IMR-90 (cell line): ENCODE results near the gene LDAH. TPM values are rescaled to one million over a fixed set of nuclear protein-coding genes. Genes with fewer than 3 reads are reported as not detected.

ENCODE experiments used
- ATAC-seq: fragments of 200-7000 bp; cut with Tn5 transposase; 2 replicates; pipeline ENCODE4 v1.9.1; 2020; ENCODE audit warnings: low read depth, mild to moderate bottlenecking, moderate library complexity
- BruUV-seq: library from RNA; stranded (reverse); fragments of 400-500 nt; replicated peaks from 2 replicates; lab custom pipeline; 2021; lab: Mats Ljungman, UMichigan
- CTCF ChIA-PET: fragments of 300-600 bp; formaldehyde crosslinking; extraction: SDS; loops from one replicate; lab custom pipeline; 2021; ENCODE audit warnings: antibody characterized with exemption; lab: Yijun Ruan, JAX
- POLR2A ChIA-PET: fragments of 300-600 bp; sonication (Branson Sonifier 250); formaldehyde crosslinking; loops from one replicate; lab custom pipeline; 2022; ENCODE audit warnings: antibody characterized with exemption; ENCODE audit not compliant: unreplicated experiment; lab: Charles Lee
- DNase-seq: peaks from one replicate; pipeline ENCODE4 v3.0.0; 2013
- H2AFZ ChIP-seq: replicated peaks from 2 replicates; pipeline ENCODE3; 2013; ENCODE audit warnings: low read length, mild to moderate bottlenecking; ENCODE audit not compliant: poor library complexity
- H2AK5ac ChIP-seq: 2 replicates; pipeline ENCODE4 v1.6.1; 2013; ENCODE audit warnings: low read depth, low read length, inconsistent platforms
- H2AK9ac ChIP-seq: replicated peaks from 2 replicates; pipeline ENCODE3; 2013; ENCODE audit warnings: mild to moderate bottlenecking, low read depth, low read length, moderate library complexity; ENCODE audit not compliant: poor library complexity
- H2BK120ac ChIP-seq: 2 replicates; pipeline ENCODE4 v1.6.1; 2013; ENCODE audit warnings: low read depth, low read length, inconsistent platforms
- H2BK15ac ChIP-seq: 3 replicates; pipeline ENCODE4 v1.6.1; 2013; ENCODE audit warnings: low read depth, low read length, inconsistent platforms
- H2BK20ac ChIP-seq: 2 replicates; pipeline ENCODE4 v1.6.1; 2013; ENCODE audit warnings: low read depth, mild to moderate bottlenecking, inconsistent platforms, low read length, moderate library complexity
- H2BK5ac ChIP-seq: 2 replicates; pipeline ENCODE4 v1.6.1; 2013; ENCODE audit warnings: mild to moderate bottlenecking, low read depth, low read length, inconsistent platforms; ENCODE audit not compliant: poor library complexity, severe bottlenecking
- H3K14ac ChIP-seq: replicated peaks from 2 replicates; pipeline ENCODE4 v1.6.1; 2013; ENCODE audit warnings: low read depth, low read length, inconsistent platforms
- H3K18ac ChIP-seq: 2 replicates; pipeline ENCODE4 v1.6.1; 2013; ENCODE audit warnings: low read depth, low read length, control low read depth
- H3K23ac ChIP-seq: 2 replicates; pipeline ENCODE4 v1.6.1; 2013; ENCODE audit warnings: low read depth, low read length, inconsistent platforms
- H3K27ac ChIP-seq: 2 replicates; pipeline ENCODE4 v1.5.1; 2013; ENCODE audit warnings: mild to moderate bottlenecking, control low read depth, low read length; ENCODE audit not compliant: insufficient read depth
- H3K27me3 ChIP-seq: 2 replicates; pipeline ENCODE4 v1.6.1; 2013; ENCODE audit warnings: low read length; ENCODE audit not compliant: control insufficient read depth, insufficient read depth
- H3K36me3 ChIP-seq: 2 replicates; pipeline ENCODE4 v1.6.1; 2013; ENCODE audit warnings: low read length, mixed read lengths; ENCODE audit not compliant: control insufficient read depth, insufficient read depth
- H3K4ac ChIP-seq: 2 replicates; pipeline ENCODE4 v1.6.1; 2013; ENCODE audit warnings: low read depth, low read length, inconsistent platforms
- H3K4me1 ChIP-seq: 2 replicates; pipeline ENCODE4 v1.6.1; 2013; ENCODE audit warnings: low read length, mixed read lengths; ENCODE audit not compliant: control insufficient read depth, insufficient read depth
- H3K4me2 ChIP-seq: 2 replicates; pipeline ENCODE4 v1.6.1; 2013; ENCODE audit warnings: low read depth, mild to moderate bottlenecking, control low read depth, low read length, moderate library complexity
- H3K4me3 ChIP-seq: 2 replicates; pipeline ENCODE4 v1.5.1; 2013; ENCODE audit warnings: low read depth, mild to moderate bottlenecking, control low read depth, low read length, moderate library complexity; ENCODE audit not compliant: insufficient read depth
- H3K56ac ChIP-seq: 2 replicates; pipeline ENCODE4 v1.6.1; 2013; ENCODE audit warnings: low read length, inconsistent platforms; ENCODE audit not compliant: insufficient read depth; ENCODE audit errors: extremely low read depth
- H3K79me1 ChIP-seq, 2 experiments: 2 replicates each; pipeline ENCODE4 v1.6.1; 2013; ENCODE audit warnings: low read length in 2 of 2, inconsistent platforms in 1 of 2, low read depth in 1 of 2
- H3K9ac ChIP-seq: 2 replicates; pipeline ENCODE4 v1.6.1; 2013; ENCODE audit warnings: low read depth, low read length, control low read depth
- H3K9me1 ChIP-seq: 2 replicates; pipeline ENCODE4 v1.6.1; 2013; ENCODE audit warnings: low read length, inconsistent platforms; ENCODE audit not compliant: insufficient read depth
- H3K9me3 ChIP-seq: 2 replicates; pipeline ENCODE4 v1.6.1; 2013; ENCODE audit warnings: low read length; ENCODE audit not compliant: control insufficient read depth, insufficient read depth
- H4K20me1 ChIP-seq: 2 replicates; pipeline ENCODE4 v1.6.1; 2013; ENCODE audit warnings: low read length, inconsistent platforms; ENCODE audit not compliant: insufficient read depth
- H4K5ac ChIP-seq: 2 replicates; pipeline ENCODE4 v1.6.1; 2013; ENCODE audit warnings: mild to moderate bottlenecking, low read depth, low read length, control low read depth
- H4K8ac ChIP-seq, 2 experiments: 2 replicates each; pipeline ENCODE4 v1.6.1; 2013; ENCODE audit warnings: low read depth in 2 of 2, low read length in 2 of 2, control low read depth in 1 of 2, inconsistent platforms in 1 of 2
- H4K91ac ChIP-seq: 2 replicates; pipeline ENCODE4 v1.6.1; 2013; ENCODE audit warnings: low read depth, low read length, inconsistent platforms; ENCODE audit not compliant: insufficient read depth
- BHLHE40 ChIP-seq: fragments of 150-350 bp; IDR thresholded peaks from 2 replicates; pipeline ENCODE4 v1.6.1; 2016; ENCODE audit warnings: mild to moderate bottlenecking, low read depth, low read length
- CEBPB ChIP-seq: IDR thresholded peaks from 2 replicates; pipeline ENCODE4 v1.6.1; 2012; ENCODE audit warnings: low read depth, low read length, improper control_type of control experiment
- CHD1 ChIP-seq: IDR thresholded peaks from 2 replicates; pipeline ENCODE4 v1.6.1; 2012; ENCODE audit warnings: low read depth, low read length, improper control_type of control experiment
- CTCF ChIP-seq: conservative IDR thresholded peaks from 2 replicates; pipeline ENCODE4 v1.5.1; 2012; ENCODE audit warnings: mild to moderate bottlenecking, low read depth, low read length, improper control_type of control experiment
- ELK1 ChIP-seq: fragments of 150-350 bp; IDR thresholded peaks from 2 replicates; pipeline ENCODE4 v1.6.1; 2016; ENCODE audit warnings: low read depth, mild to moderate bottlenecking, low read length, moderate library complexity, borderline replicate concordance
- FOS ChIP-seq: fragments of 150-350 bp; IDR thresholded peaks from 2 replicates; pipeline ENCODE4 v1.6.1; 2016; ENCODE audit warnings: low read depth, low read length
- MAFK ChIP-seq: IDR thresholded peaks from 2 replicates; pipeline ENCODE4 v1.6.1; 2012; ENCODE audit warnings: low read depth, low read length, improper control_type of control experiment
- MAZ ChIP-seq: IDR thresholded peaks from 2 replicates; pipeline ENCODE4 v1.6.1; 2012; ENCODE audit warnings: low read depth, mild to moderate bottlenecking, low read length, improper control_type of control experiment, moderate library complexity, borderline replicate concordance
- MXI1 ChIP-seq: IDR thresholded peaks from 2 replicates; pipeline ENCODE4 v1.6.1; 2012; ENCODE audit warnings: low read depth, mild to moderate bottlenecking, low read length, moderate library complexity, borderline replicate concordance
- NFE2L2 ChIP-seq: fragments of 150-350 bp; IDR thresholded peaks from 2 replicates; pipeline ENCODE4 v1.6.1; 2016; ENCODE audit warnings: low read depth, mild to moderate bottlenecking, low read length
- POLR2A ChIP-seq: IDR thresholded peaks from 2 replicates; pipeline ENCODE4 v1.6.1; 2012; ENCODE audit warnings: mild to moderate bottlenecking, low read depth, low read length
- RAD21 ChIP-seq: IDR thresholded peaks from 2 replicates; pipeline ENCODE4 v1.6.1; 2012; ENCODE audit warnings: low read length, improper control_type of control experiment
- RCOR1 ChIP-seq: IDR thresholded peaks from 2 replicates; pipeline ENCODE4 v1.6.1; 2012; ENCODE audit warnings: mild to moderate bottlenecking, low read length, improper control_type of control experiment; ENCODE audit not compliant: insufficient replicate concordance
- RFX5 ChIP-seq: IDR thresholded peaks from 2 replicates; pipeline ENCODE4 v1.8.0; 2012; ENCODE audit warnings: low read depth, mild to moderate bottlenecking, low read length, moderate library complexity
- SMC3 ChIP-seq: fragments of 150-350 bp; IDR thresholded peaks from 2 replicates; pipeline ENCODE4 v1.6.1; 2016; ENCODE audit warnings: low read depth, mild to moderate bottlenecking, antibody characterized with exemption, low read length, moderate library complexity
- USF2 ChIP-seq: fragments of 150-350 bp; IDR thresholded peaks from 2 replicates; pipeline ENCODE4 v1.6.1; 2017; ENCODE audit warnings: mild to moderate bottlenecking, antibody characterized with exemption, low read length, low read depth
- WGBS, 2 experiments: methylation state at CpG; one replicate each; pipeline versions ENCODE4 v1.1.5 to v1.1.7; 2013; ENCODE audit warnings: missing lambda C conversion rate in 2 of 2; ENCODE audit not compliant: insufficient read length in 1 of 2; ENCODE audit errors: extremely low coverage in 2 of 2; 5-methylcytosine and 5-hydroxymethylcytosine counted together
- dilution Hi-C: fragments of 300-500 bp; cut with HindIII; formaldehyde crosslinking; loops from one replicate; pipeline ENCODE4 v1.14.3; 2018; ENCODE audit warnings: low sequenced_read_pairs; ENCODE audit not compliant: unreplicated experiment
- in situ Hi-C: fragments of 300-500 bp; cut with MboI; formaldehyde crosslinking; loops from 3 replicates; pipeline ENCODE4 v1.14.3; 2019; ENCODE audit warnings: low sequenced_read_pairs, inconsistent platforms, mixed read lengths
- intact Hi-C: fragments of 100-400 bp; cut with micrococcal nuclease; formaldehyde crosslinking; loops from 2 replicates; pipeline ENCODE4 v1.10.0; 2022
- polyA plus RNA-seq, 3 experiments: library from polyadenylated mRNA; depleted of rRNA; stranded (reverse); fragments of >200 nt; gene quantifications; 2 replicates each; pipeline ENCODE4 v1.2.3, GENCODE V29; 2012; ENCODE audit warnings: low replicate concordance in 1 of 3
- total RNA-seq: library from RNA; depleted of rRNA; stranded (reverse); fragments of >200 nt; gene quantifications from 2 replicates; pipeline ENCODE4 v1.2.3, GENCODE V29; 2012

LDAH gene
- total and polyA plus RNA-seq, 2 of the 4 experiments (the other 2 are of a cell fraction) = 12.1 to 31.7 TPM

GRCh38 chr2:20645761-20646160 is 177.1 kb downstream of the LDAH start:
- Histone ChIP-seq H2BK20ac (no peak overlapping the region), H3K14ac (no peak overlapping the region), H3K79me1 (peaks cover 10 to 57% of the 10 kb centered on the region in 2 experiments; a peak in 3 of 4 replicates), H2AK9ac (no peak overlapping the region), H3K56ac (no peak overlapping the region), H2BK120ac (no peak overlapping the region), H3K4me3 (no peak overlapping the region), H3K18ac (no peak overlapping the region), H4K91ac (no peak overlapping the region), H3K23ac (no peak overlapping the region), H3K9ac (no peak overlapping the region), H2BK5ac (no peak overlapping the region), H3K27ac (no peak overlapping the region), H2BK15ac (no peak overlapping the region), H4K8ac (no peak overlapping the region), H3K4me1 (peaks cover 7% of the 10 kb centered on the region; the same call in 1 of the 2 replicates), H3K4ac (no peak overlapping the region), H4K20me1 (peaks cover 22% of the 10 kb centered on the region), H3K36me3 (peaks cover 17% of the 10 kb centered on the region; the same call in 1 of the 2 replicates), H2AFZ (no peak overlapping the region), H4K5ac (no peak overlapping the region), H2AK5ac (no peak overlapping the region), H3K27me3 (no peaks in the 10 kb centered on the region), H3K9me1 (peaks cover 11% of the 10 kb centered on the region), H3K9me3 (no peaks in the 10 kb centered on the region), H3K4me2 (no peak overlapping the region)
- ChIA-PET POLR2A (no interaction called here), CTCF (no interaction called here)
- in situ Hi-C loops = no loop called here
- intact Hi-C loops = no loop called here
- dilution Hi-C loops = loop anchor here (25.0 kb wide), 1 partner anchor 258 kb away; no protein-coding TSS in a partner anchor
- ATAC-seq (no peak), DNase-seq (no peak)
- WGBS, 2 experiments = 78% methylated on average over 4 of the region's 10 CpGs; no CpG with 5 or more reads in 1 of the 2 experiments
- no TSS peak for BruUV-seq
- TF ChIP-seq RCOR1 (no peak), USF2 (no peak), NFE2L2 (no peak), MXI1 (no peak), MAFK (no peak), CTCF (no peak), MAZ (no peak), SMC3 (no peak), BHLHE40 (no peak), RFX5 (no peak), RAD21 (no peak), CEBPB (no peak), FOS (no peak), CHD1 (no peak), POLR2A (no peak), ELK1 (no peak)
